K562 (cell line): Measurements from ENCODE around the gene HOTAIR. TPM values are rescaled to one million over a fixed set of nuclear protein-coding genes. Genes with fewer than 3 reads are reported as not detected.

Source experiments
- BRD4 ChIP-seq: fragments of 200-600 bp; sonication (generic); IDR thresholded peaks from 2 replicates; pipeline ENCODE4 v1.6.1; 2017; ENCODE audit warnings: inconsistent platforms
- CC2D1A ChIP-seq: fragments of 450-650 bp; IDR thresholded peaks from 2 replicates; pipeline ENCODE4 v1.6.1; 2017; ENCODE audit warnings: mild to moderate bottlenecking
- DDX20 ChIP-seq: fragments of 450-650 bp; IDR thresholded peaks from 2 replicates; pipeline ENCODE4 v1.6.1; 2016; ENCODE audit warnings: missing genetic modification characterization, low read depth, mild to moderate bottlenecking, missing compliant biosample characterization, moderate library complexity
- FOXK1 ChIP-seq: sonication (generic); formaldehyde crosslinking; IDR thresholded peaks from 2 replicates; pipeline ENCODE4 v1.8.0; 2022; ENCODE audit warnings: missing genetic modification reagents, mild to moderate bottlenecking, borderline replicate concordance
- FOXM1 ChIP-seq, 2 experiments: fragments of 450-650 bp in 1 of 2; sonication (generic) in 1 of 2; formaldehyde crosslinking in 1 of 2; IDR thresholded peaks; 2 replicates each; pipeline versions ENCODE4 v1.6.1 to v1.9.0; 2017 to 2022; ENCODE audit warnings: low read depth in 2 of 2, mild to moderate bottlenecking in 2 of 2, missing genetic modification reagents in 1 of 2, moderate library complexity in 1 of 2
- HMG20A ChIP-seq: fragments of 450-650 bp; formaldehyde crosslinking; conservative IDR thresholded peaks from 2 replicates; pipeline ENCODE4 v1.4.0; 2020; ENCODE audit warnings: mild to moderate bottlenecking, mixed read lengths
- HNRNPLL ChIP-seq: fragments of 200-400 bp; formaldehyde crosslinking; IDR thresholded peaks from 2 replicates; pipeline ENCODE4 v1.6.1; 2017; ENCODE audit warnings: low read length, low read depth, mild to moderate bottlenecking; ENCODE audit not compliant: poor library complexity, severe bottlenecking
- HNRNPUL1 ChIP-seq: fragments of 200-400 bp; formaldehyde crosslinking; IDR thresholded peaks from 2 replicates; pipeline ENCODE4 v1.6.1; 2017; ENCODE audit warnings: low read length
- MECOM ChIP-seq: fragments of 250-450 bp; sonication (Bioruptor Pico); IDR thresholded peaks from 2 replicates; pipeline ENCODE4 v1.8.0; 2022; ENCODE audit warnings: inconsistent platforms
- MTA1 ChIP-seq: fragments of 450-650 bp; IDR thresholded peaks from 2 replicates; pipeline ENCODE4 v1.6.1; 2017; ENCODE audit warnings: borderline replicate concordance
- NR2C2 ChIP-seq, 2 experiments: fragments of 200-800 bp in 1 of 2; sonication (Bioruptor generic) in 1 of 2; sonication (generic) in 1 of 2; formaldehyde crosslinking in 1 of 2; IDR thresholded peaks; 2 replicates each; pipeline versions ENCODE4 v1.6.1 to v1.8.0; 2016 to 2022; ENCODE audit warnings: mild to moderate bottlenecking in 1 of 2, missing compliant biosample characterization in 1 of 2, missing genetic modification characterization in 1 of 2, missing genetic modification reagents in 1 of 2
- PHF20 ChIP-seq: fragments of 450-650 bp; IDR thresholded peaks from 2 replicates; pipeline ENCODE4 v1.6.1; 2018; ENCODE audit not compliant: partially characterized antibody
- SLC30A9 ChIP-seq: fragments of 250-450 bp; sonication (Bioruptor Pico); IDR thresholded peaks from 2 replicates; pipeline ENCODE4 v1.8.0; 2022; ENCODE audit warnings: mild to moderate bottlenecking, moderate library complexity
- TOE1 ChIP-seq, 2 experiments: fragments of 450-650 bp in 1 of 2; sonication (generic) in 1 of 2; formaldehyde crosslinking in 1 of 2; IDR thresholded peaks; 2 replicates each; pipeline versions ENCODE4 v1.7.1 to v1.8.0; 2016 to 2022; ENCODE audit warnings: borderline replicate concordance in 2 of 2, mild to moderate bottlenecking in 2 of 2, antibody characterized with exemption in 1 of 2, inconsistent platforms in 1 of 2, low read depth in 1 of 2, missing genetic modification reagents in 1 of 2, moderate library complexity in 1 of 2
- ZNF253 ChIP-seq: fragments of 250-450 bp; sonication (Bioruptor Pico); conservative IDR thresholded peaks from 2 replicates; pipeline ENCODE4 v1.6.1; 2021; ENCODE audit warnings: mild to moderate bottlenecking
- ZNF311 ChIP-seq: fragments of 250-450 bp; sonication (Bioruptor Pico); IDR thresholded peaks from 2 replicates; pipeline ENCODE4 v1.4.0; 2020; ENCODE audit warnings: mild to moderate bottlenecking, moderate library complexity
- polyA plus RNA-seq, 8 experiments: library from polyadenylated mRNA; depleted of rRNA in 4 of 8; stranded (reverse) in 5 of 8; unstranded in 3 of 8; fragments of >200 nt; fragmentation: Nextera tagmentation in 2 of 8; fragmentation: Illumina TruSeq in 1 of 8; extraction: Ambion mirVana in 2 of 8; extraction: Trizol in 1 of 8; gene quantifications; 2 replicates each; pipeline versions ENCODE4 v1.2.1 to v1.2.3, GENCODE V29; 2011 to 2014; ENCODE audit warnings: inconsistent platforms in 1 of 8, missing spikeins in 1 of 8
- total RNA-seq, 7 experiments: library from RNA; depleted of rRNA in 6 of 7; stranded (reverse); fragments of >200 nt in 6 of 7; fragmentation: Illumina TruSeq in 2 of 7; extraction: Trizol in 2 of 7; gene quantifications; 2 replicates each; pipeline versions ENCODE4 v1.2.1 to v1.2.3, GENCODE V29; 2011 to 2021; ENCODE audit warnings: low replicate concordance in 1 of 7
- TF ChIP-seq, protein P1 (sequence below): fragments of 450-650 bp; formaldehyde crosslinking; IDR thresholded peaks from 2 replicates; pipeline ENCODE4 v1.4.0; 2022; ENCODE audit warnings: mild to moderate bottlenecking, moderate library complexity
- TF ChIP-seq, protein P2 (sequence below): sonication (generic); formaldehyde crosslinking; IDR thresholded peaks from 2 replicates; pipeline ENCODE4 v1.8.0; 2022; ENCODE audit warnings: missing genetic modification reagents, mild to moderate bottlenecking, borderline replicate concordance
- TF ChIP-seq, protein P3 (sequence below): IDR thresholded peaks from 2 replicates; pipeline ENCODE4 v1.6.1; 2011; ENCODE audit not compliant: insufficient read length; ENCODE audit errors: extremely low read depth
- TF ChIP-seq, protein P4 (sequence below): sonication (generic); formaldehyde crosslinking; IDR thresholded peaks from 2 replicates; pipeline ENCODE4 v1.8.1; 2023; ENCODE audit warnings: mild to moderate bottlenecking, missing genetic modification reagents
- TF ChIP-seq, protein P5 (sequence below): fragments of 150-350 bp; conservative IDR thresholded peaks from 2 replicates; pipeline ENCODE4 v1.6.1; 2014; ENCODE audit warnings: low read length

HOTAIR gene
- total and polyA plus RNA-seq, 9 of the 15 experiments (the other 6 are each of a cell fraction or from before 2014, with no cell fraction given): 0.04 TPM; not detected in 8

DNA sequence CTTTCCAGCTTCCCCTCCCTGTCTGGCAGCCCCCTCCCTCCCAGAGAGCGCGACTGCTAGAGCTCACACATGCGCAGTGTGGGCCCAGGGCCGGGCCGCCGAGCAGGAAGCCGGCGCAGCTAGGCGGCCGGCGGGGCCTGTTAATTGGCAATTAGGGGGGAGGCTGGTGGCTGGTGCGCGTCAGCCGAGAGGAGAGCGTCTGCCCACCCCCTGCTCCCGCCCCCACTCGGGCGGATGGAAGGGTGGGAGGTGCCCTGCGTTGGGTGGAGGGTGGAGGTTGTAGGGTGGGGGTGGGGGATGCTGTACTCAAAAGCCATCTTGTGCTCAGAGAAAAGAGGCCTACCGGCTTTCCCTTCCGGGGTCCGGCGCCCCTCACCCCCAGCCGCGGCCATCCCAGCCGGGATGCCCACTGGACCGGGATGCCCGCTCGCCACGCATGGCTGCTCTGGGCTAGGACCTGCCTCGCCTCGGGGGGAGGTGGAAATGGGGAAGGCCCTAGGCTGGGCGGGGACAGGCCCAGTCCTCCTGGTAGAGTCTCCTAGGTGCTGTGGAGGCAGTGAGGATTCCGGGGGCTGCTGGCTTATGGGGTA, 43.2 kb upstream of the HOTAIR start (continued):
- TF ChIP-seq, protein P1, sequence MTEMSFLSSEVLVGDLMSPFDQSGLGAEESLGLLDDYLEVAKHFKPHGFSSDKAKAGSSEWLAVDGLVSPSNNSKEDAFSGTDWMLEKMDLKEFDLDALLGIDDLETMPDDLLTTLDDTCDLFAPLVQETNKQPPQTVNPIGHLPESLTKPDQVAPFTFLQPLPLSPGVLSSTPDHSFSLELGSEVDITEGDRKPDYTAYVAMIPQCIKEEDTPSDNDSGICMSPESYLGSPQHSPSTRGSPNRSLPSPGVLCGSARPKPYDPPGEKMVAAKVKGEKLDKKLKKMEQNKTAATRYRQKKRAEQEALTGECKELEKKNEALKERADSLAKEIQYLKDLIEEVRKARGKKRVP (CRISPR knock-in tag): no peak
- TF ChIP-seq SLC30A9 (CRISPR knock-in tag) (no peak), HNRNPLL (no peak), ZNF253 (CRISPR knock-in tag) (no peak), HMG20A (CRISPR knock-in tag) (no peak), ZNF311 (CRISPR knock-in tag) (no peak), CC2D1A (no peak), TOE1 (IDR thresholded peaks at IDR 0.05; ENCODE audit: borderline replicate concordance) (no peak; the same call in 1 of the 2 replicates), TOE1 (CRISPR knock-in tag; IDR thresholded peaks at IDR 0.05; ENCODE audit: borderline replicate concordance, low read depth) (no peak), MECOM (no peak), FOXK1 (CRISPR knock-in tag) (0 out of 2 replicates have a peak, but pooled peaks have one; percentile 19), MTA1 (no peak), BRD4 (0 out of 2 replicates have a peak, but pooled peaks have one; percentile 89), NR2C2 (CRISPR knock-in tag; IDR thresholded peaks at IDR 0.05) (0 out of 2 replicates have a peak, but pooled peaks have one; percentile 71), NR2C2 (tag; IDR thresholded peaks at IDR 0.05) (peak; percentile 89), HNRNPUL1 (no peak), DDX20 (tag) (no peak), PHF20 (peak; percentile 75), FOXM1 (IDR thresholded peaks at IDR 0.05; ENCODE audit: low read depth) (no peak), FOXM1 (CRISPR knock-in tag; IDR thresholded peaks at IDR 0.05; ENCODE audit: low read depth) (0 out of 2 replicates have a peak, but pooled peaks have one; percentile 37)
- TF ChIP-seq, protein P2, sequence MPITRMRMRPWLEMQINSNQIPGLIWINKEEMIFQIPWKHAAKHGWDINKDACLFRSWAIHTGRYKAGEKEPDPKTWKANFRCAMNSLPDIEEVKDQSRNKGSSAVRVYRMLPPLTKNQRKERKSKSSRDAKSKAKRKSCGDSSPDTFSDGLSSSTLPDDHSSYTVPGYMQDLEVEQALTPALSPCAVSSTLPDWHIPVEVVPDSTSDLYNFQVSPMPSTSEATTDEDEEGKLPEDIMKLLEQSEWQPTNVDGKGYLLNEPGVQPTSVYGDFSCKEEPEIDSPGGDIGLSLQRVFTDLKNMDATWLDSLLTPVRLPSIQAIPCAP: no peak
- TF ChIP-seq, protein P3, sequence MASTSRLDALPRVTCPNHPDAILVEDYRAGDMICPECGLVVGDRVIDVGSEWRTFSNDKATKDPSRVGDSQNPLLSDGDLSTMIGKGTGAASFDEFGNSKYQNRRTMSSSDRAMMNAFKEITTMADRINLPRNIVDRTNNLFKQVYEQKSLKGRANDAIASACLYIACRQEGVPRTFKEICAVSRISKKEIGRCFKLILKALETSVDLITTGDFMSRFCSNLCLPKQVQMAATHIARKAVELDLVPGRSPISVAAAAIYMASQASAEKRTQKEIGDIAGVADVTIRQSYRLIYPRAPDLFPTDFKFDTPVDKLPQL: no peak
- TF ChIP-seq, protein P4, sequence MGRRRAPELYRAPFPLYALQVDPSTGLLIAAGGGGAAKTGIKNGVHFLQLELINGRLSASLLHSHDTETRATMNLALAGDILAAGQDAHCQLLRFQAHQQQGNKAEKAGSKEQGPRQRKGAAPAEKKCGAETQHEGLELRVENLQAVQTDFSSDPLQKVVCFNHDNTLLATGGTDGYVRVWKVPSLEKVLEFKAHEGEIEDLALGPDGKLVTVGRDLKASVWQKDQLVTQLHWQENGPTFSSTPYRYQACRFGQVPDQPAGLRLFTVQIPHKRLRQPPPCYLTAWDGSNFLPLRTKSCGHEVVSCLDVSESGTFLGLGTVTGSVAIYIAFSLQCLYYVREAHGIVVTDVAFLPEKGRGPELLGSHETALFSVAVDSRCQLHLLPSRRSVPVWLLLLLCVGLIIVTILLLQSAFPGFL (CRISPR knock-in tag): no peak
- TF ChIP-seq, protein P5, sequence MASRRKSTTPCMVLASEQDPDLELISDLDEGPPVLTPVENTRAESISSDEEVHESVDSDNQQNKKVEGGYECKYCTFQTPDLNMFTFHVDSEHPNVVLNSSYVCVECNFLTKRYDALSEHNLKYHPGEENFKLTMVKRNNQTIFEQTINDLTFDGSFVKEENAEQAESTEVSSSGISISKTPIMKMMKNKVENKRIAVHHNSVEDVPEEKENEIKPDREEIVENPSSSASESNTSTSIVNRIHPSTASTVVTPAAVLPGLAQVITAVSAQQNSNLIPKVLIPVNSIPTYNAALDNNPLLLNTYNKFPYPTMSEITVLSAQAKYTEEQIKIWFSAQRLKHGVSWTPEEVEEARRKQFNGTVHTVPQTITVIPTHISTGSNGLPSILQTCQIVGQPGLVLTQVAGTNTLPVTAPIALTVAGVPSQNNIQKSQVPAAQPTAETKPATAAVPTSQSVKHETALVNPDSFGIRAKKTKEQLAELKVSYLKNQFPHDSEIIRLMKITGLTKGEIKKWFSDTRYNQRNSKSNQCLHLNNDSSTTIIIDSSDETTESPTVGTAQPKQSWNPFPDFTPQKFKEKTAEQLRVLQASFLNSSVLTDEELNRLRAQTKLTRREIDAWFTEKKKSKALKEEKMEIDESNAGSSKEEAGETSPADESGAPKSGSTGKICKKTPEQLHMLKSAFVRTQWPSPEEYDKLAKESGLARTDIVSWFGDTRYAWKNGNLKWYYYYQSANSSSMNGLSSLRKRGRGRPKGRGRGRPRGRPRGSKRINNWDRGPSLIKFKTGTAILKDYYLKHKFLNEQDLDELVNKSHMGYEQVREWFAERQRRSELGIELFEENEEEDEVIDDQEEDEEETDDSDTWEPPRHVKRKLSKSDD: no peak
